Fibroblast of mammary gland (primary cell): ENCODE results near the gene ATP6V0E2.

ENCODE experiments used
- DNase-seq: peaks from one replicate; pipeline ENCODE4 v3.0.0-alpha.2; 2010; ENCODE audit warnings: low read depth
- H3K4me3 ChIP-seq: 2 replicates; pipeline ENCODE4 v1.5.1; 2011; ENCODE audit warnings: low read depth, mild to moderate bottlenecking, low read length, moderate library complexity; ENCODE audit not compliant: control insufficient read depth
- CTCF ChIP-seq: conservative IDR thresholded peaks from 2 replicates; pipeline ENCODE4 v1.5.1; 2011; ENCODE audit warnings: low read depth, low read length, inconsistent platforms; ENCODE audit not compliant: control insufficient read depth, insufficient read depth

Gene ATP6V0E2

DNA sequence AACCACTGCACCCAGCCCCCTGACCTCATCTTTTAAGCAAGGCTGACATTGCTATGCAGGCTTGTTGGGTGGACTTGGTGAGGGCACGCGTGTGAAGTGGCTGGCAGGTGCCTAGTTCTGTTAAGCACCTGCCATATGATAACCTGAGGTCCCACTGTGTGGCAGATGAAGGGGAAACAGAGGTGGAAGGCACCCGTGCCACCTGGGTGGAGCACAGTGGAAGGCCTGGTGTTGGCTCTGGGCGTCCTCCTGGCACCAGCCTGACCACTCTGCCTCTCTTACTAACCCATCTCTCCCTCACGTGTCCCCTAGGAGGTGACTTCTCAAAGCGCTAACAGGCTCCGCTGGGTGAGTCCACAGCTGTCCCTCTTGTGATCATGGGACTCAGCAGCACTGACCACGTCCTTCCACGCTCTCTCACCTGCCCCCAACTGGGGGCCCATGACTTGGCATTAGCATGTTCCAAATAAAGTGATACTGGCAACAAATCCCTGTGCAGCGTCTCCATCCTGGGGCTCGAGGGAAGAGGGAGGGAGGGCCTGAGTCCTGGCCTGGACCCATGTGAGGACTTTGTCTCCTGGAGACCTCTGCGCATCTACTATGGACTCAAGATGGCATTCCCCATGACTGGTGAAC lies 40.2 kb upstream of the ATP6V0E2 start:
- no peak for TF ChIP-seq CTCF
- no peak overlapping the region for H3K4me3 ChIP-seq
- DNase-seq, result no peak

DNA sequence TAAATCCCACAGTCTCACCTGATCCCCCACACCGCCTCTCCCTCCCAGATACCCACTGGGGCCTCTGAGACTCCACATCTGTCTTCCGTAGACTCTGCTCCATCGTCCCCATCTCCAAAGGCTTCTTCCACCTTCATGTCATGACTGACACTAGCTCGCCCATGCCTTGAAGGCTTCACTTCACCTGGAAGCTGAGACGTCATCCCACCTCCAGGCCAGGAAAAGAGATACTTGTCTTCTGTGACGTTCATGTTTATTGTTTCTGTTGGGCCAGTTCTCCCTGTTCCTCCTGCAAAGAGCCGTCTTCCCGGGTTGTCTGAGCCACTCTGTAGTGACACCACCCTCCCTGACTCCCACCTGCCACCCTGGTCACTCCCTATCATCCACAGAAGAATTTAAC lies 39.2 kb upstream of the ATP6V0E2 start:
- no peak for TF ChIP-seq CTCF
- no peak for DNase-seq
- H3K4me3 ChIP-seq, result no peak overlapping the region

DNA sequence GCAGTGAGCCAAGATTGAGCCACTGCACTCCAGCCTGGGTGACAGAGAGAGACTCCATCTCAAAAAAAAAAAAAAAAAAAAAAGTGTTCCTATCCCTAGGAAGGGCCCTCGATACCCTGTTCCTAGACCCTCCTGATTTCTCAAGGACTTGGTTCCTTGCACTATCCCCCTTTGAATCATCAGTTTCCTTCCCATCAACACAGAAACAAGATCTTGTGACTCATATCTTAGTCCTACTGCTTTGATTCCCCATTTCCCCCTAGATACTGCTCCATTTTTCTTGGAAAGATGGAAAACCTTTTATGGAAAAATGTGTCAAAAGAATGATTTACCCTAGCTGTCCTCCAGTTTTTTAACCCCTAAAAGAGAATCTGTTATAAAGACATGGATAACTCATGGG lies 37.3 kb upstream of the ATP6V0E2 start:
- H3K4me3 ChIP-seq, result no peak overlapping the region
- DNase-seq, result no peak
- TF ChIP-seq CTCF, result no peak

GRCh38 chr7:149837564-149838223 lies 36.1 kb upstream of the ATP6V0E2 start:
- DNase-seq, result no peak
- no peak overlapping the region for H3K4me3 ChIP-seq
- no peak for TF ChIP-seq CTCF

GRCh38 chr7:149838224-149838991 lies 35.4 kb upstream of the ATP6V0E2 start, which contains the start of gene ZNF862:
Gene ZNF862 (plus strand): TSS chr7:149838375. CDS start chr7:149838612, 237 bp downstream.
- H3K4me3 ChIP-seq, result peak within 1 kb of the TSS; percentile 69
- DNase-seq, result peak; percentile 96

More at GRCh38 chr7:149838224-149838991, 35.4 kb upstream of the ATP6V0E2 start, which contains the start of gene ZNF862:
- no peak for TF ChIP-seq CTCF
